Measurements from ENCODE around the gene ZNF410.

- TF ChIP-seq NR2C2 (CRISPR knock-in tag; IDR thresholded peaks at IDR 0.05; ENCODE audit: borderline replicate concordance): no peak
- no peak for TF ChIP-seq EZH2 (conservative IDR thresholded peaks at IDR 0.05; ENCODE audit: low read depth, low read length)
- TF ChIP-seq MED13 (CRISPR knock-in tag; IDR thresholded peaks at IDR 0.05): no peak
- TF ChIP-seq YY1 (IDR thresholded peaks at IDR 0.05; ENCODE audit: insufficient read depth, insufficient replicate concordance, low read depth, low read length): no peak
- TF ChIP-seq CBX2 (IDR thresholded peaks at IDR 0.05; ENCODE audit: low read depth, low read length): no peak
- TF ChIP-seq CBX2 (CRISPR knock-in tag; IDR thresholded peaks at IDR 0.05; ENCODE audit: low read depth): no peak
- no peak for TF ChIP-seq ZNF644 (CRISPR knock-in tag; IDR thresholded peaks at IDR 0.05; ENCODE audit: low read depth)
Observed at GRCh38 chr14:73942180-73942579, 55.5 kb downstream of the ZNF410 start.

All from HepG2 (cell line).